SK-N-SH (cell line): ENCODE data around the gene BAK1. TPM values are rescaled to one million over a fixed set of nuclear protein-coding genes. Genes with fewer than 3 reads are reported as not detected.
A peak's percentile ranks its signal among the peaks of the same experiment; 100 is the strongest.

Source experiments
- CTCF ChIA-PET: fragments of 300-600, 350-600 bp; formaldehyde crosslinking; extraction: SDS; loops from one replicate; lab custom pipeline; 2021; lab: Yijun Ruan, JAX
- POLR2A ChIA-PET: fragments of 350-600 bp; sonication (Branson Sonifier 250); formaldehyde crosslinking; extraction: SDS; loops from one replicate; lab custom pipeline; 2020; ENCODE audit warnings: antibody characterized with exemption, inconsistent platforms; lab: Yijun Ruan, JAX
- DNase-seq: peaks from one replicate; pipeline ENCODE4 v3.0.0; 2012
- H2AFZ ChIP-seq: fragments of 200-600 bp; sonication (generic); 2 replicates; pipeline ENCODE4 v1.8.1; 2016; ENCODE audit warnings: antibody characterized with exemption, mild to moderate bottlenecking, low read depth
- H3F3A ChIP-seq: fragments of 200-600 bp; sonication (generic); replicated peaks from 2 replicates; pipeline ENCODE3; 2016; ENCODE audit warnings: antibody characterized with exemption, mild to moderate bottlenecking; ENCODE audit not compliant: insufficient read depth
- H3K27ac ChIP-seq, 2 experiments: fragments of 200-500 bp in 1 of 2; fragments of 200-600 bp in 1 of 2; sonication (Bioruptor generic) in 1 of 2; sonication (generic), shearing (Covaris generic) in 1 of 2; 2 replicates each; pipeline versions ENCODE4 v1.5.1 to v1.6.1; 2014 to 2016; ENCODE audit warnings: low read depth in 2 of 2, inconsistent platforms in 1 of 2, low read length in 1 of 2, mild to moderate bottlenecking in 1 of 2, mixed read lengths in 1 of 2
- H3K27me3 ChIP-seq: fragments of 200-600 bp; sonication (generic), shearing (Covaris generic); 2 replicates; pipeline ENCODE4 v1.6.1; 2016; ENCODE audit warnings: mixed run types; ENCODE audit not compliant: insufficient read depth
- H3K36me3 ChIP-seq, 2 experiments: fragments of 200-500 bp in 1 of 2; fragments of 200-600 bp in 1 of 2; sonication (Bioruptor generic) in 1 of 2; sonication (generic) in 1 of 2; replicated peaks in 1 of 2; 2 replicates each; pipeline versions ENCODE3 to v1.5.1; 2014 to 2016; ENCODE audit warnings: low read length in 1 of 2, mild to moderate bottlenecking in 1 of 2; ENCODE audit not compliant: insufficient read depth in 2 of 2, control insufficient read depth in 1 of 2
- H3K4me1 ChIP-seq, 2 experiments: fragments of 200-500 bp in 1 of 2; fragments of 200-600 bp in 1 of 2; sonication (Bioruptor generic) in 1 of 2; sonication (generic), shearing (Covaris generic) in 1 of 2; 2 replicates each; pipeline versions ENCODE4 v1.5.1 to v1.6.1; 2014 to 2016; ENCODE audit warnings: low read depth in 1 of 2, low read length in 1 of 2, mixed run types in 1 of 2; ENCODE audit not compliant: insufficient read depth in 2 of 2, control insufficient read depth in 1 of 2
- H3K4me2 ChIP-seq: fragments of 200-600 bp; sonication (generic), shearing (Covaris generic); 2 replicates; pipeline ENCODE4 v1.6.1; 2017; ENCODE audit warnings: mixed run types
- H3K4me3 ChIP-seq, 2 experiments: fragments of 200-500 bp in 1 of 2; fragments of 200-600 bp in 1 of 2; sonication (Bioruptor generic) in 1 of 2; sonication (generic), shearing (Covaris generic) in 1 of 2; 2 replicates each; pipeline versions ENCODE4 v1.5.1 to v1.8.1; 2014 to 2016; ENCODE audit warnings: low read depth in 2 of 2, inconsistent platforms in 1 of 2, low read length in 1 of 2, mild to moderate bottlenecking in 1 of 2, mixed read lengths in 1 of 2, moderate library complexity in 1 of 2
- H3K79me2 ChIP-seq: fragments of 200-600 bp; sonication (generic); 2 replicates; pipeline ENCODE4 v1.8.1; 2017; ENCODE audit warnings: mild to moderate bottlenecking; ENCODE audit not compliant: insufficient read depth
- H3K9ac ChIP-seq: fragments of 200-600 bp; sonication (generic); 2 replicates; pipeline ENCODE4 v1.6.1; 2017; ENCODE audit warnings: mixed run types
- H3K9me2 ChIP-seq: fragments of 200-600 bp; sonication (generic); 2 replicates; pipeline ENCODE4 v1.6.1; 2017; ENCODE audit warnings: mixed run types
- H3K9me3 ChIP-seq: fragments of 200-600 bp; sonication (generic); 2 replicates; pipeline ENCODE4 v1.6.1; 2017; ENCODE audit warnings: mixed run types, mild to moderate bottlenecking, moderate library complexity
- H4K20me1 ChIP-seq: fragments of 200-600 bp; sonication (generic); 2 replicates; pipeline ENCODE4 v1.6.1; 2017; ENCODE audit warnings: mild to moderate bottlenecking, mixed run types; ENCODE audit not compliant: insufficient read depth
- CTCF ChIP-seq: fragments of 200-600 bp; sonication (generic); IDR thresholded peaks from 2 replicates; pipeline ENCODE4 v1.6.1; 2017; ENCODE audit warnings: antibody characterized with exemption, mild to moderate bottlenecking, moderate library complexity
- EP300 ChIP-seq, 2 experiments: IDR thresholded peaks; 2 replicates each; pipeline versions ENCODE4 v1.4.0 to v1.6.1; 2012; ENCODE audit warnings: borderline replicate concordance in 1 of 2, low read depth in 1 of 2, low read length in 1 of 2
- FOXJ3 ChIP-seq: sonication (generic); formaldehyde crosslinking; IDR thresholded peaks from 2 replicates; pipeline ENCODE4 v1.5.1; 2020; ENCODE audit warnings: mild to moderate bottlenecking, missing genetic modification reagents
- GATA2 ChIP-seq: sonication (generic); formaldehyde crosslinking; IDR thresholded peaks from 2 replicates; pipeline ENCODE4 v1.5.0; 2020; ENCODE audit warnings: mild to moderate bottlenecking, missing genetic modification reagents
- MXI1 ChIP-seq: IDR thresholded peaks from 2 replicates; pipeline ENCODE4 v1.6.1; 2012; ENCODE audit warnings: mild to moderate bottlenecking, low read depth, low read length, improper control_type of control experiment
- RFX5 ChIP-seq: IDR thresholded peaks from 2 replicates; pipeline ENCODE4 v1.6.1; 2012; ENCODE audit warnings: mild to moderate bottlenecking, improper control_type of control experiment, low read length
- TEAD4 ChIP-seq: IDR thresholded peaks from 2 replicates; pipeline ENCODE4 v1.4.0; 2012; ENCODE audit warnings: mild to moderate bottlenecking, borderline replicate concordance; ENCODE audit not compliant: insufficient read depth
- USF2 ChIP-seq: fragments of 150-350 bp; IDR thresholded peaks from 2 replicates; pipeline ENCODE4 v1.6.1; 2017; ENCODE audit warnings: antibody characterized with exemption, low read length, low read depth, borderline replicate concordance
- WGBS: methylation state at CpG from one replicate; pipeline ENCODE4 v1.1.6; 2017; ENCODE audit warnings: low lambda C conversion rate; 5-methylcytosine and 5-hydroxymethylcytosine counted together
- polyA plus RNA-seq, 3 experiments: library from polyadenylated mRNA; depleted of rRNA; stranded (reverse); fragments of >200 nt; gene quantifications; 2 replicates each; pipeline ENCODE4 v1.2.3, GENCODE V29; 2012

The BAK1 gene
- polyA plus RNA-seq, 1 of the 3 experiments (the other 2 are of a cell fraction): 15.4 TPM

GRCh38 chr6:33607126-33607783 lies 27.2 kb upstream of the BAK1 start:
- H3K4me1 ChIP-seq: peaks cover 9 to 50% of the 10 kb centered on the region in 2 experiments; a peak in 2 of 4 replicates
- no peaks in the 10 kb centered on the region for H3K36me3 ChIP-seq
- CTCF ChIA-PET: interaction anchor here (0.9 to 4.1 kb wide), 15 partner anchors 9 to 104 kb away, joined by 3 to 31 read pairs (median 6); partner anchors contain the start of genes ITPR3 and UQCC2
- H3K27me3 ChIP-seq: no peaks in the 10 kb centered on the region
- no peaks in the 10 kb centered on the region for H3K9me2 ChIP-seq
- no peaks in the 10 kb centered on the region for H3K79me2 ChIP-seq
- H3F3A ChIP-seq: no peaks in the 10 kb centered on the region
- H3K4me2 ChIP-seq: no peak overlapping the region
- H4K20me1 ChIP-seq: no peaks in the 10 kb centered on the region
- H3K9ac ChIP-seq: no peak overlapping the region
- POLR2A ChIA-PET: interaction anchor here (0.6 to 1.9 kb wide), 8 partner anchors 11 to 104 kb away, joined by 3 to 11 read pairs (median 3); partner anchors contain the start of genes BAK1, ITPR3 and UQCC2
- H3K4me3 ChIP-seq: no peak overlapping the region
- peak; percentile 70 for DNase-seq
- no peak overlapping the region for H2AFZ ChIP-seq
- H3K27ac ChIP-seq: peak overlapping the region in 1 of 2 experiments; percentile 77; a peak in 1 of 4 replicates
- WGBS: 67% methylated on average over 5 of the region's 8 CpGs
- no peaks in the 10 kb centered on the region for H3K9me3 ChIP-seq
- TF ChIP-seq EP300 (IDR thresholded peaks at IDR 0.05; ENCODE audit: borderline replicate concordance in 1 of 2, low read depth in 1 of 2, low read length in 1 of 2): peak in 1 of 2 experiments; percentile 89; a peak in 2 of 4 replicates
- TF ChIP-seq FOXJ3 (CRISPR knock-in tag): peak; percentile 64; the same call in 1 of the 2 replicates
- TF ChIP-seq MXI1: no peak; the same call in 1 of the 2 replicates
- TF ChIP-seq GATA2 (CRISPR knock-in tag): peak; percentile 28; the same call in 1 of the 2 replicates

- Histone ChIP-seq H3K27me3 (no peaks in the 10 kb centered on the region), H3K9me3 (no peaks in the 10 kb centered on the region), H3K4me2 (no peak overlapping the region), H3F3A (no peaks in the 10 kb centered on the region), H3K4me1 (peaks cover 9 to 50% of the 10 kb centered on the region in 2 experiments; a peak in 2 of 4 replicates), H3K4me3 (no peak overlapping the region), H3K27ac (peak overlapping the region in 1 of 2 experiments; percentile 77; a peak in 1 of 4 replicates), H4K20me1 (no peaks in the 10 kb centered on the region), H3K9ac (no peak overlapping the region), H3K36me3 (no peaks in the 10 kb centered on the region), H3K9me2 (no peaks in the 10 kb centered on the region), H3K79me2 (no peaks in the 10 kb centered on the region), H2AFZ (no peak overlapping the region)
- CTCF ChIA-PET: interaction anchor here (1.1 to 4.1 kb wide), 9 partner anchors 11 to 95 kb away, joined by 3 to 31 read pairs (median 11); no protein-coding TSS in a partner anchor
- TF ChIP-seq RFX5 (no peak), USF2 (no peak), TEAD4 (no peak), CTCF (no peak)
- WGBS: 95% methylated on average over 2 of the region's 2 CpGs
- POLR2A ChIA-PET: interaction anchor here (0.8 to 1.9 kb wide), 2 partner anchors 12 to 15 kb away, joined by 3 to 11 read pairs; partner anchors contain the start of gene ITPR3
- DNase-seq: no peak
Measured at GRCh38 chr6:33606642-33607041, 26.6 kb upstream of the BAK1 start.
